CD4-positive, alpha-beta T cell (primary cell): Measurements from ENCODE around the gene GPR155. TPM values are rescaled to one million over a fixed set of nuclear protein-coding genes. Genes with fewer than 3 reads are reported as not detected.
"Not testable (repeated sequence)": the region's sequence is repeated elsewhere in the genome, so short reads cannot be mapped to it uniquely, and the experiment has no call there.

Experiments used
- ATAC-seq: fragments of 200-7000 bp; cut with Tn5 transposase; one replicate; pipeline ENCODE4 v1.10.0; 2022; ENCODE audit warnings: mild to moderate bottlenecking; ENCODE audit not compliant: poor library complexity
- CTCF ChIA-PET: fragments of 350-600 bp; sonication (Branson Sonifier 250); formaldehyde crosslinking; loops from one replicate; lab custom pipeline; 2021; ENCODE audit warnings: antibody characterized with exemption, inconsistent platforms; lab: Charles Lee
- POLR2A ChIA-PET: fragments of 350-600 bp; sonication (Branson Sonifier 250); formaldehyde crosslinking; loops from one replicate; lab custom pipeline; 2021; ENCODE audit warnings: antibody characterized with exemption, inconsistent platforms; lab: Charles Lee
- DNase-seq, 14 experiments: peaks; one replicate each; pipeline ENCODE4 v3.0.0-alpha.2; 2013 to 2020; ENCODE audit warnings: mixed read lengths in 2 of 14
- H3K27ac ChIP-seq, 2 donors: one replicate each; pipeline versions ENCODE4 v1.5.1 to v1.7.0; 2013; ENCODE audit warnings: low read length in 2 of 2, low read depth in 1 of 2, mild to moderate bottlenecking in 1 of 2
- H3K27me3 ChIP-seq, 2 experiments: 1 replicate in 1 of 2; 2 replicates in 1 of 2; pipeline versions ENCODE4 v1.6.1 to v1.7.0; 2013; ENCODE audit warnings: low read length in 2 of 2, control low read depth in 1 of 2, mild to moderate bottlenecking in 1 of 2, moderate library complexity in 1 of 2; ENCODE audit not compliant: insufficient read depth in 2 of 2, control insufficient read depth in 1 of 2
- H3K36me3 ChIP-seq: one replicate; pipeline ENCODE4 v1.6.1; 2013; ENCODE audit warnings: low read length, control low read depth; ENCODE audit not compliant: insufficient read depth
- H3K4me1 ChIP-seq: one replicate; pipeline ENCODE4 v1.6.1; 2013; ENCODE audit warnings: low read length, control low read depth; ENCODE audit not compliant: insufficient read depth
- H3K4me3 ChIP-seq: one replicate; pipeline ENCODE4 v1.5.1; 2013; ENCODE audit warnings: mild to moderate bottlenecking, low read length, moderate library complexity
- H3K9me3 ChIP-seq, 2 experiments: 1 replicate in 1 of 2; 2 replicates in 1 of 2; pipeline versions ENCODE4 v1.6.1 to v1.7.0; 2013; ENCODE audit warnings: low read length in 2 of 2, mild to moderate bottlenecking in 2 of 2, control low read depth in 1 of 2, moderate library complexity in 1 of 2; ENCODE audit not compliant: control insufficient read depth in 1 of 2, insufficient read depth in 1 of 2
- H3K27ac Mint-ChIP-seq: one replicate; pipeline ENCODE4 v1.8.0; 2020; ENCODE audit warnings: mixed read lengths
- H3K27me3 Mint-ChIP-seq: one replicate; pipeline ENCODE4 v1.8.0; 2021; ENCODE audit warnings: mixed read lengths
- H3K36me3 Mint-ChIP-seq: one replicate; pipeline ENCODE4 v1.8.0; 2021; ENCODE audit warnings: low read depth, mixed read lengths
- H3K4me1 Mint-ChIP-seq: one replicate; pipeline ENCODE4 v1.8.0; 2021; ENCODE audit warnings: low read depth, mixed read lengths
- H3K4me3 Mint-ChIP-seq: one replicate; pipeline ENCODE4 v1.8.0; 2020; ENCODE audit warnings: mild to moderate bottlenecking, mixed read lengths
- H3K9me3 Mint-ChIP-seq: one replicate; pipeline ENCODE4 v1.8.0; 2020; ENCODE audit warnings: mixed read lengths
- intact Hi-C, 2 experiments: fragments of 100-400 bp; cut with DNase I in 1 of 2; cut with micrococcal nuclease in 1 of 2; formaldehyde crosslinking; loops; one replicate each; pipeline versions ENCODE4 v1.15.1 to v1.9.0; 2023 to 2025; cut with DNase I, micrococcal nuclease
- total RNA-seq, 174 experiments: library from RNA in 2 of 174; stranded (reverse) in 2 of 174; gene quantifications; one replicate each; pipeline ENCODE4 v1.2.3 and lab custom pipeline; 2021 to 2026
- TF ChIP-seq, protein P1 (sequence below): fragments of 200-600 bp; IDR thresholded peaks from one replicate; pipeline ENCODE4 v1.8.0; 2022; ENCODE audit warnings: antibody characterized with exemption, mild to moderate bottlenecking

GPR155 gene
- total RNA-seq, 2 experiments from 2014 or later, result 8.3 to 9.0 TPM

DNA sequence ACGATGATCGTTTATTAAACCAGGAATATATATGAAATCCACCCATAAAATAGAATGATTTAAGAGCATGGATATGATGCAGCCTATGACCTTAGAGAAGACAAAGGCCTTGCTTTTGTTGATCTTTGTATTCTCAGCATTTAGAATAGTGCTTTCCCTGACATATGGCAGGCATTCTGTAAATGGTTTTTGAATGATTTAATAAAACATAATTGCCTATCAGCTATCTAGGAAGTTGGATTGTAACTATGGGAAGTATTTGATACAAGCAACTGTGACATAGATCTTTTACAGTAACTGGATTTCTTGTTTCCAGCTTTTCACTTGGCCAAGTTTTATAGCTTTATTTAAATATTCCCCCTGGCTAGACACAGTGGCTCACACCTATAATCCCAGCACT lies 5.1 kb upstream of the GPR155 start:
- H3K9me3 Mint-ChIP-seq, result no peaks in the 10 kb centered on the region
- TF ChIP-seq, protein P1, sequence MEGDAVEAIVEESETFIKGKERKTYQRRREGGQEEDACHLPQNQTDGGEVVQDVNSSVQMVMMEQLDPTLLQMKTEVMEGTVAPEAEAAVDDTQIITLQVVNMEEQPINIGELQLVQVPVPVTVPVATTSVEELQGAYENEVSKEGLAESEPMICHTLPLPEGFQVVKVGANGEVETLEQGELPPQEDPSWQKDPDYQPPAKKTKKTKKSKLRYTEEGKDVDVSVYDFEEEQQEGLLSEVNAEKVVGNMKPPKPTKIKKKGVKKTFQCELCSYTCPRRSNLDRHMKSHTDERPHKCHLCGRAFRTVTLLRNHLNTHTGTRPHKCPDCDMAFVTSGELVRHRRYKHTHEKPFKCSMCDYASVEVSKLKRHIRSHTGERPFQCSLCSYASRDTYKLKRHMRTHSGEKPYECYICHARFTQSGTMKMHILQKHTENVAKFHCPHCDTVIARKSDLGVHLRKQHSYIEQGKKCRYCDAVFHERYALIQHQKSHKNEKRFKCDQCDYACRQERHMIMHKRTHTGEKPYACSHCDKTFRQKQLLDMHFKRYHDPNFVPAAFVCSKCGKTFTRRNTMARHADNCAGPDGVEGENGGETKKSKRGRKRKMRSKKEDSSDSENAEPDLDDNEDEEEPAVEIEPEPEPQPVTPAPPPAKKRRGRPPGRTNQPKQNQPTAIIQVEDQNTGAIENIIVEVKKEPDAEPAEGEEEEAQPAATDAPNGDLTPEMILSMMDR, result no peak
- H3K4me1 Mint-ChIP-seq, result peaks cover 92% of the 10 kb centered on the region
- no peak for DNase-seq
- Histone ChIP-seq H3K36me3 (no peaks in the 10 kb centered on the region), H3K9me3 (no peaks in the 10 kb centered on the region), H3K27me3 (no peaks in the 10 kb centered on the region), H3K27ac (peak overlapping the region; percentile 16 to 85), H3K4me1 (peaks cover 60% of the 10 kb centered on the region), H3K4me3 (no peak overlapping the region)
- peak overlapping the region; percentile 57 for H3K4me3 Mint-ChIP-seq
- CTCF ChIA-PET, result interaction anchor here (2.1 kb wide), 1 partner anchor 29 kb away, joined by 7 read pairs; no protein-coding TSS in a partner anchor
- peak overlapping the region; percentile 95 for H3K27ac Mint-ChIP-seq
- peaks cover 4% of the 10 kb centered on the region for H3K36me3 Mint-ChIP-seq
- POLR2A ChIA-PET, result interaction anchor here (0.7 to 5.1 kb wide), 6 partner anchors 16 to 123 kb away, joined by 3 to 80 read pairs (median 10); partner anchors contain the start of gene WIPF1
- no peak for ATAC-seq
- intact Hi-C loops, result loop anchor here in 1 of 2 experiments (5.0 kb wide), 2 partner anchors 65 to 100 kb away; no protein-coding TSS in a partner anchor
- H3K27me3 Mint-ChIP-seq, result no peaks in the 10 kb centered on the region

GRCh38 chr2:174490051-174490450 lies 3.2 kb upstream of the GPR155 start:
- H3K27ac Mint-ChIP-seq, result peak overlapping the region; percentile 95
- Histone ChIP-seq H3K27me3 (no peaks in the 10 kb centered on the region), H3K4me1 (peaks cover 48% of the 10 kb centered on the region), H3K9me3 (no peaks in the 10 kb centered on the region), H3K4me3 (peak overlapping the region; percentile 41), H3K36me3 (no peaks in the 10 kb centered on the region), H3K27ac (peak overlapping the region; percentile 58 to 65)
- H3K36me3 Mint-ChIP-seq, result peaks cover 9% of the 10 kb centered on the region
- no peak for ATAC-seq
- DNase-seq, result peak in 3 of 14 experiments; percentile 33 to 60 (median 34)
- intact Hi-C loops, result loop anchor here in 1 of 2 experiments (5.0 kb wide), 2 partner anchors 67 to 102 kb away; no protein-coding TSS in a partner anchor
- CTCF ChIA-PET, result interaction anchor here (1.4 kb wide), 1 partner anchor 27 kb away, joined by 6 read pairs; no protein-coding TSS in a partner anchor
- H3K4me1 Mint-ChIP-seq, result peaks cover 87% of the 10 kb centered on the region
- H3K27me3 Mint-ChIP-seq, result no peaks in the 10 kb centered on the region
- no peaks in the 10 kb centered on the region for H3K9me3 Mint-ChIP-seq
- TF ChIP-seq, protein P1, result no peak
- POLR2A ChIA-PET, result interaction anchor here (0.6 to 5.1 kb wide), 4 partner anchors 90 to 193 kb away, joined by 3 to 80 read pairs (median 3); partner anchors contain the start of gene WIPF1
- peak overlapping the region; percentile 61 for H3K4me3 Mint-ChIP-seq

DNA sequence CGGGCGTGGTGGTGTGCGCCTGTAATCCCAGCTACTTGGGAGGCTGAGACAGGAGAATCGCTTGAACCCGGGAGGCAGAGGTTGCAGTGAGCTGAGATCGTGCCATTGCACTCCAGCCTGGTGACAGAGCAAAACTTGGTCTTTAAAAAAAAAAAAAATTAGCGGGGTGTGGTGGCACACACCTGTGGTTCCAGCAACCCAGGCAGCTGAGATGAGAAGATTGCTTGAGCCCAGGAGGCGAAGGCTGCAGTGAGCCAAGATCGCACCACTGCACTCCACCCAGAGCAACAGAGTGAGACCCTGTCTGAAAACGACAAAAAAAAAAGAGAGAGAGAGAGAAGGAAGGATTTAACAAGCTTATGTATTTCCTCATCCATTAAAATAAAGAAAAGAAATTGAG lies 2.7 kb upstream of the GPR155 start:
- H3K4me3 ChIP-seq, result peak overlapping the region; percentile 41
- not testable (repeated sequence) for H3K27me3 ChIP-seq, ATAC-seq, H3K36me3 ChIP-seq, H3K9me3 Mint-ChIP-seq, H3K9me3 ChIP-seq, H3K27me3 Mint-ChIP-seq, H3K36me3 Mint-ChIP-seq
- peak overlapping the region; percentile 61 for H3K4me3 Mint-ChIP-seq
- POLR2A ChIA-PET, result interaction anchor here (0.6 to 5.1 kb wide), 4 partner anchors 90 to 194 kb away, joined by 3 to 80 read pairs (median 3); partner anchors contain the start of gene WIPF1
- H3K4me1 ChIP-seq, result peaks cover 46% of the 10 kb centered on the region
- peak overlapping the region; percentile 95 for H3K27ac Mint-ChIP-seq
- DNase-seq, result peak in 10 of 14 experiments; percentile 11 to 75 (median 28)
- peaks cover 89% of the 10 kb centered on the region for H3K4me1 Mint-ChIP-seq
- CTCF ChIA-PET, result interaction anchor here (1.4 kb wide), 1 partner anchor 27 kb away, joined by 6 read pairs; no protein-coding TSS in a partner anchor
- intact Hi-C loops, result loop anchor here (5.0 kb wide), 2 partner anchors 33 to 242 kb away; partner anchors contain the start of gene OLA1 (in 1 of the 2)
- peak overlapping the region; percentile 58 to 65 for H3K27ac ChIP-seq
